Omental fat pad (tissue), 4 donors: ENCODE measurements around the gene PGBD4. TPM values are rescaled to one million over a fixed set of nuclear protein-coding genes. Genes with fewer than 3 reads are reported as not detected.

Source experiments
- ATAC-seq: fragments of 150-250 bp; one replicate; pipeline ENCODE4 v1.9.1; 2016; ENCODE audit warnings: mild to moderate bottlenecking, moderate library complexity; ENCODE audit not compliant: low FRiP score
- DNase-seq: peaks from one replicate; pipeline ENCODE4 v3.0.0-alpha.2; 2019; ENCODE audit warnings: low spot score
- total RNA-seq, 4 donors: library from RNA; depleted of rRNA; stranded (reverse); fragments of >200 nt; gene quantifications; one replicate each; pipeline ENCODE4 v1.1.0, GENCODE V29; 2016
- TF ChIP-seq, protein P1 (sequence below), 3 donors: fragments of 450-650 bp; IDR thresholded peaks; one replicate each; pipeline ENCODE4 v1.5.1; 2016 to 2017; ENCODE audit warnings: antibody characterized with exemption in 3 of 3, mild to moderate bottlenecking in 3 of 3, moderate library complexity in 2 of 3

Gene PGBD4
- total RNA-seq, 4 donors from 2014 or later = 0.84 to 1.3 (median 0.98) TPM

DNA sequence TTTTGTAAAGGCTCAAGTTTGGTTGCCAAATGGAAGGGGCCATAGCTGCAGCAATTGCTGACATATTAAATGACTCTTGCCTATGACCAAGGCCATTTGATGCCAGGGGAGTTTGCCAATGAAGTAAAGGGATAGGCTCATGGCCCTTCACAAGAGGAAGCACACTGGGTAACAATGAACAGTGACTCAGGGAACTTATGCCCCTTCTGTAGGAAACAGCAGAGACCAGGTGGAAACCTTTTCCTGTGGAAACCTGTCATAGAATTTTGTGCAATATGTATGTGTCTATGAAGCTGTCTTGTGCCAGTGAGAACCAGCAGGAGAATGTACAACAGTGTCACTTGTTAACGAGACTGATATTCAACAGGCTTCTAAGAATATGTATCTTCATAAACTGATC lies 37.4 kb upstream of the PGBD4 start:
- ATAC-seq (no peak), DNase-seq (no peak)
- TF ChIP-seq, protein P1, sequence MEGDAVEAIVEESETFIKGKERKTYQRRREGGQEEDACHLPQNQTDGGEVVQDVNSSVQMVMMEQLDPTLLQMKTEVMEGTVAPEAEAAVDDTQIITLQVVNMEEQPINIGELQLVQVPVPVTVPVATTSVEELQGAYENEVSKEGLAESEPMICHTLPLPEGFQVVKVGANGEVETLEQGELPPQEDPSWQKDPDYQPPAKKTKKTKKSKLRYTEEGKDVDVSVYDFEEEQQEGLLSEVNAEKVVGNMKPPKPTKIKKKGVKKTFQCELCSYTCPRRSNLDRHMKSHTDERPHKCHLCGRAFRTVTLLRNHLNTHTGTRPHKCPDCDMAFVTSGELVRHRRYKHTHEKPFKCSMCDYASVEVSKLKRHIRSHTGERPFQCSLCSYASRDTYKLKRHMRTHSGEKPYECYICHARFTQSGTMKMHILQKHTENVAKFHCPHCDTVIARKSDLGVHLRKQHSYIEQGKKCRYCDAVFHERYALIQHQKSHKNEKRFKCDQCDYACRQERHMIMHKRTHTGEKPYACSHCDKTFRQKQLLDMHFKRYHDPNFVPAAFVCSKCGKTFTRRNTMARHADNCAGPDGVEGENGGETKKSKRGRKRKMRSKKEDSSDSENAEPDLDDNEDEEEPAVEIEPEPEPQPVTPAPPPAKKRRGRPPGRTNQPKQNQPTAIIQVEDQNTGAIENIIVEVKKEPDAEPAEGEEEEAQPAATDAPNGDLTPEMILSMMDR (IDR thresholded peaks at IDR 0.05) = no peak

DNA sequence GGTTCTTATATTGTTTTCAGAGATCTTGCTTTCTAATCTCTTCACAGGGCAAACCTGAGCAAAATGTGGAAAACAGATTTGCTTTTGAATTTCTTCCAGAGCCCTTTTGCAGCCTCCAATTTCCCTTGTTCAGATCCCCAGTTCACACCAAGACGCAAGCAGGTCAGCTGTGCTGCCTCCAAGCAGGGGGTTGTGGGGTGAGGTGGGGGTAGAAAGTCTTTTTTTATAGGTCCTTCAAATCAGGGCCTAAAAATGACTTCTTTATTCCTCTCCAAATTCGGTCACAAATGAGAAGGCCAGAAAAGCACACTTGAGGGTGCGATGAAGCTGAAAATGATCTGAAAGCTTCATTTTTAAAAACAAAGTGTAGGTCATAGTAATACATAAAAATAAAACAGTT lies 36.6 kb upstream of the PGBD4 start:
- DNase-seq (no peak), ATAC-seq (no peak)
- TF ChIP-seq, protein P1 (IDR thresholded peaks at IDR 0.05) = no peak

DNA sequence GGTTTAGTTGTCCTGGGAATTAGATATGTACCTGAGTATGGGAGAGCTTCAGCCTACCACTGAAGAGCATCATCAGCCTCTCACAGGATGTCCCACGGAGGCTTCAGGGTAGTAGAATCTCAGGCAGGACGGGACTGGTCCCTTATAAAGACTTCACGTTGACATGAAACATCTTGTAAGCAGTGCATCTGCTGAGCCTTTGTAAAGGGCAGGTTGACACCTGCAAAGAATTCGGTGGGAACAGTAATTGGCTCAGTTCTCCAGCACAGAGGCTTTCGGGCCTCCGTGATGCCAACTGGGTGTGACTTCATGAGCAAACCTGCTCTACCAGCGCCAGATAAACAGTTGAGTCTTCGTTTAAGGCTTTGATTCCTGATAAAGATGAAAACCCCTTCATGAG lies 35.9 kb upstream of the PGBD4 start:
- TF ChIP-seq, protein P1 (IDR thresholded peaks at IDR 0.05) = no peak
- ATAC-seq = no peak
- DNase-seq = no peak

DNA sequence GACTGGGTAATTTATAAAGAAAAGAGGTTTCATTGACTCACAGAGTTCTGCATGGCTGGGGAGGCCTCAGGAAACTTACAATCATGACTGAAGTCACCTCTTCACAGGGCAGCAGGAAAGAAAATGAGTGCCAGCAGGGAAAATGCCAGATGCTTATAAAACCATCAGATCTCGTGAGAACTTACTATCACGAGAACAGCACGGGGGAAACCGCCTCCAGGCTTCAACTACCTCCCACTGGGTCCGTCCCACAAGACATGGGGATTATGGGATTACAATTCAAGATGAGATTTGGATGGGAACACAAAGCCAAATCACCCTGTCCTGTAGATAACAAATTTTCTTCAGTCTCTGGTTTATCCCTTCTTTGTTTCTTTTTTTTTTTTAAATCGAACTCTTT lies 31.9 kb upstream of the PGBD4 start:
- no peak for DNase-seq
- TF ChIP-seq, protein P1 (IDR thresholded peaks at IDR 0.05) = no peak
- no peak for ATAC-seq

DNA sequence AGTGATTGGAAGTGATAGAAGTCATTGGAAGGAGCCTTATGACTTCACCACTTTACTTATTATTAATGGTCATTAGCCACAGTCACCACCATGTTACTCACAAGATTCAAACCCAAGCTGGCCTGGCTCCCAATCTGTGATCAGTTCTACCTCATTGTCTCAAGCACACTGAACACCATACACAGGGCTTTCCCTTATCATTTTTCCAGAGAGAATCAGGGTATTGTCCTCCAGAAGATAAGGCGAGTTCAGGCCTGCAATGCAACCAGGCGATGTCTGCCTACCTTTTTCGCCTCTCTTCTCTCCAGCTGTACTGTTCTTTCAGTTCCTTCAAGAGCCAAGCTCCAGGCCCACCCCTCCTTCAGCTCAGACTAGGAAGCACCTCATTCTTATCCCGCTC lies 25.1 kb upstream of the PGBD4 start:
- TF ChIP-seq, protein P1 (IDR thresholded peaks at IDR 0.05) = no peak
- no peak for ATAC-seq
- no peak for DNase-seq

DNA sequence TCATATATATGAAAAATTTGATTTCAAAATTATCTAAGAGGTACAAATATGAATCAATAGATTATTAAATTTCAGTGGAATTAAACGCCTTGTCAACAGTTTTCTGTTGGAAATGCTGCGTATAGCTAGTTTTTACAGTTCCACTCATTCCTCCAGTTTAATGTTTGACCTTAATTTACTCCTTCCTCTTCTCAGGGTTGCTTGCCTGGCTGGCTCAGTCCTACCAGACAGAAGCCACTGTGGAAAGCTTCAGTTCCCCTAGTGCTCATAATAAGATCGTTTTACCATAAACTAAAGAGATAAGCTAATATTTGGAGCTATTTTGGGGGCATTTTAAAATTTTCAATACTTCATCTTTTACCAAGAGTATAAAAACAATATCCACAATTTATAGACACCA lies 23.0 kb upstream of the PGBD4 start:
- no peak for ATAC-seq
- TF ChIP-seq, protein P1 (IDR thresholded peaks at IDR 0.05) = no peak

DNA sequence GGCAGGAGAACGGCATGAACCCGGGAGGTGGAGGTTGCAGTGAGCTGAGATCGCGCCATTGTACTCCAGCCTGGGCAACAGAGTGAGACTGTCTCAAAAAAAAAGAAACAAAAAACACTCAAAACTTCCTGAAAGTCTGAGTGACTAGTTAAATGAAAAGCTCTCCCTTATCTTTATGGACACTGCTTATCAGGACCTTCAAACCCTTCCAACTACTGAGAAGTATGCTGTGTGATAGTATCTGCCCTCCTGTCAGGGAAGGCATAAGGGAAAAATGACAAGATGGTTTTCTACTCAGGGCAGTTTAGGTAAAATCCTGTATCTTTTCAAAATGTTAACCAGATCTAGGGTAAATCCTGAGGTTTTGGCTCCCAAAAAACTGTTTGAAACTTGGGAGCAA lies 22.0 kb upstream of the PGBD4 start:
- TF ChIP-seq, protein P1 (IDR thresholded peaks at IDR 0.05) = no peak
- no peak for DNase-seq
- no peak for ATAC-seq

More for the DNA sequence above, 23.0 kb upstream of the PGBD4 start:
- DNase-seq = no peak
